GM23248 (cell line): ENCODE results near the gene TPR. TPM values are rescaled to one million over a fixed set of nuclear protein-coding genes. Genes with fewer than 3 reads are reported as not detected.

Source experiments
- DNase-seq: peaks from one replicate; pipeline ENCODE4 v3.0.0-alpha.2; 2015
- H2AFZ ChIP-seq: fragments of 200-600 bp; sonication (generic); 2 replicates; pipeline ENCODE4 v1.6.1; 2016; ENCODE audit warnings: antibody characterized with exemption
- H3F3A ChIP-seq: fragments of 200-600 bp; sonication (generic); 2 replicates; pipeline ENCODE4 v1.6.1; 2016; ENCODE audit warnings: mild to moderate bottlenecking, antibody characterized with exemption, mixed run types; ENCODE audit not compliant: insufficient read depth
- H3K27ac ChIP-seq: fragments of 200-600 bp; sonication (generic); 2 replicates; pipeline ENCODE4 v1.5.1; 2016; ENCODE audit warnings: mild to moderate bottlenecking
- H3K27me3 ChIP-seq: fragments of 200-600 bp; sonication (generic); replicated peaks from 2 replicates; pipeline ENCODE4 v1.6.1; 2016; ENCODE audit warnings: mild to moderate bottlenecking; ENCODE audit not compliant: insufficient read depth
- H3K36me3 ChIP-seq: fragments of 200-600 bp; sonication (generic); 2 replicates; pipeline ENCODE4 v1.6.1; 2016; ENCODE audit warnings: low read depth, mild to moderate bottlenecking
- H3K4me1 ChIP-seq: fragments of 200-600 bp; sonication (generic); 2 replicates; pipeline ENCODE4 v1.6.1; 2016; ENCODE audit warnings: mild to moderate bottlenecking; ENCODE audit not compliant: insufficient read depth
- H3K4me2 ChIP-seq: fragments of 200-600 bp; sonication (generic); one replicate; pipeline ENCODE4 v1.6.1; 2016; ENCODE audit warnings: mild to moderate bottlenecking; ENCODE audit not compliant: unreplicated experiment
- H3K4me3 ChIP-seq: fragments of 200-600 bp; sonication (generic); 2 replicates; pipeline ENCODE4 v1.5.1; 2016; ENCODE audit warnings: mild to moderate bottlenecking
- H3K79me2 ChIP-seq: fragments of 200-600 bp; sonication (generic); 2 replicates; pipeline ENCODE4 v1.6.1; 2016; ENCODE audit warnings: mild to moderate bottlenecking; ENCODE audit not compliant: insufficient read depth
- H3K9ac ChIP-seq: fragments of 200-600 bp; sonication (generic); 2 replicates; pipeline ENCODE4 v1.6.1; 2016; ENCODE audit warnings: mild to moderate bottlenecking
- H3K9me2 ChIP-seq: fragments of 200-600 bp; sonication (generic); 2 replicates; pipeline ENCODE4 v1.6.1; 2016; ENCODE audit warnings: mixed run types, mild to moderate bottlenecking, moderate library complexity; ENCODE audit not compliant: insufficient read depth
- H3K9me3 ChIP-seq: fragments of 200-600 bp; sonication (generic); one replicate; pipeline ENCODE4 v1.6.1; 2017; ENCODE audit warnings: low read depth
- H4K20me1 ChIP-seq: fragments of 200-600 bp; sonication (generic); 2 replicates; pipeline ENCODE4 v1.6.0; 2016; ENCODE audit not compliant: insufficient read depth
- EZH2 ChIP-seq: fragments of 200-600 bp; sonication (generic); IDR thresholded peaks from 2 replicates; pipeline ENCODE4 v1.6.1; 2018; ENCODE audit warnings: antibody characterized with exemption, mild to moderate bottlenecking; ENCODE audit not compliant: insufficient read depth, poor library complexity, severe bottlenecking
- EZH2phosphoT487 ChIP-seq: fragments of 200-600 bp; sonication (generic); IDR thresholded peaks from 2 replicates; pipeline ENCODE4 v1.6.1; 2018; ENCODE audit warnings: antibody characterized with exemption, moderate library complexity, mild to moderate bottlenecking, low read depth; ENCODE audit not compliant: insufficient read depth
- WGBS, 2 experiments: methylation state at CpG; one replicate each; pipeline ENCODE4 v1.1.6; 2015 to 2017; ENCODE audit warnings: low lambda C conversion rate in 2 of 2, low coverage in 1 of 2; ENCODE audit errors: missing lambda C conversion rate in 2 of 2; 5-methylcytosine and 5-hydroxymethylcytosine counted together
- in situ Hi-C: fragments of 300-500 bp; cut with MboI; formaldehyde crosslinking; loops from 2 replicates; pipeline ENCODE4 v1.15.0; 2020
- polyA plus RNA-seq: library from polyadenylated mRNA; unstranded; fragments of >200 nt; fragmentation: Nextera tagmentation; extraction: Ambion mirVana; gene quantifications from 2 replicates; pipeline ENCODE4 v1.2.1, GENCODE V29; 2016
- total RNA-seq: library from RNA; depleted of rRNA; stranded (reverse); fragments of >200 nt; shearing (Covaris generic); gene quantifications from 2 replicates; pipeline ENCODE4 v1.2.3, GENCODE V29; 2014

The TPR gene
- total and polyA plus RNA-seq, 2 experiments from 2014 or later = 46.2 to 98.2 TPM

DNA sequence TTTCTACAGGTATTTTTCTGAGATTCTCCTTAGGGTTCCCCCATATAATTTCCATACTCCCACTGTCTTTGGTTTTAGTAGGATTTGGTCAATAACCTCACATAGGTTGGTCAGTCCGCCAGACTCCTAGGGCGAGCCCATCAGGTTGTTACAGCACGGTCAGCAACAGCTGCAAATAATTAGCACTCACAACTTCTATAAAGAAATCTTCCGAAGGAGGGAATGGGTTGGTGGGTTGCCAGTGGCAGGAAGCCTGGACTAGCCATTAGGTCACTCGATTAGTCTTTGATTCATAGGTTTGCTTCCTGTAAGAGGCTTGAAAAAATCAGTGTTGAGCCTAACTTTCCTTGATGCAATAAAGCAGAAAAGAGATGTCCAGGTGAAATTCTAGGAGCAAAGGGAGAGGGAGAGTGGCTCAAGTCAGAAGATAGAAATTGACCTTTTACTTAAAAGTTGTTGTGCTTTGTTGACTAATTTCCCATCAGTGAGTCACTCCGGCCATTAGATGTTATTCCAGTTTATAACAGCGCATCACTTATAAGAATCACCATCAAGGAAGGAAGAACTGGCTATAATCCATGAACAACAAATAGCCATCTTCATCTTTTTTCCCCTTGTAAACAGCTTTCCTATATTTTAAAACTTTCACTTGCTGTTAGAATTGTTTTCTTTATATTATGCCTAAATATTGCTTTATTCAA is 88.3 kb downstream of the TPR start:
- Histone ChIP-seq H3K27ac (no peak overlapping the region), H3K4me1 (no peaks in the 10 kb centered on the region), H3K27me3 (no peaks in the 10 kb centered on the region), H3K9ac (no peak overlapping the region), H3K36me3 (no peaks in the 10 kb centered on the region), H3F3A (no peaks in the 10 kb centered on the region), H3K4me2 (no peak overlapping the region), H4K20me1 (no peaks in the 10 kb centered on the region), H2AFZ (no peak overlapping the region), H3K9me2 (no peaks in the 10 kb centered on the region), H3K4me3 (no peak overlapping the region), H3K79me2 (no peaks in the 10 kb centered on the region), H3K9me3 (no peaks in the 10 kb centered on the region)
- 69 to 70% methylated on average over 7 of the region's 7 CpGs for WGBS, 2 experiments
- TF ChIP-seq EZH2 (no peak), EZH2phosphoT487 (no peak)
- in situ Hi-C loops = no loop called here
- peak; percentile 37 for DNase-seq

DNA sequence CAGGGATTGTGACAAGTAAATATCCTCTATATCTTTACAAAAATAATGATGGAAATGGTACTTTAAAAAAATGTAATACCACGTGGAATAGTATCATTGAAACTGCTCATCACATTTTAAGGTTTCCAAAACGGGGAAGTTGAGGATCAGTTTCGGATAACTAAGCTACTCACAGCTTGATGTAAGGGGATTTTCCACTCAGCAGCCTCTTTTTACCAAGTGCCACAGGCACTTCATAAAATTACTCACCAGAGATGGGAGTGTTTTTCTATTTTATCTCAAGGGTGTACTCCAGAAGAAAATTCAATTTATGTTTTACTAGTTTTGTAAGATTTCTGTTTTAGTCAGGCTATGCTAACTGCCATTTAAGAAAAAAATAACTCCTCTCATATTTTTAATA is 91.7 kb downstream of the TPR start:
- 34 to 36% methylated on average over 3 of the region's 3 CpGs for WGBS, 2 experiments

DNA sequence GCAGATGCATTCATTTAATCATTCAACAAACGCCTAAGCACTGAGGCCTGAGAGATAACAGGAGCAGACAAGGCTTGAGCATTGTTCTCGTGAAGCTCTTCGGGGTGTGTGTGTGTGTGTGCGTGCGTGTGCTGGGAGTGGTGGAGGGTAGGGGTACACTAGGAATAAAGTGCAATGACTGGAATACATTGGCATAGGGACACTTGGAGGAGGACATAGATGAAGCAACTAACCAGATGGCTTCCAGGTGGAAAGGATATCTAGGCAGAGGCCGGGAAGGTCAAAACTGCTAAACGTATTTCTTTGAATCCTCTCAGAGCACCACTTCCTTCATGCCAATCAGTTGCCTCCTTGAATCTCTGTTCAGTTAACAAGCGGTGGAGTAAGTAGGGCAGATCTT is 92.6 kb downstream of the TPR start:
- no peak overlapping the region for H3K4me2 ChIP-seq
- no peak overlapping the region for H2AFZ ChIP-seq
- no peaks in the 10 kb centered on the region for H3K9me3 ChIP-seq
- no peak overlapping the region for H3K27ac ChIP-seq
- no peaks in the 10 kb centered on the region for H3F3A ChIP-seq
- TF ChIP-seq EZH2 (no peak), EZH2phosphoT487 (no peak)
- H3K9me2 ChIP-seq = no peaks in the 10 kb centered on the region
- no peak overlapping the region for H3K4me3 ChIP-seq
- no peaks in the 10 kb centered on the region for H3K27me3 ChIP-seq
- H3K36me3 ChIP-seq = no peaks in the 10 kb centered on the region
- no peak for DNase-seq
- no peak overlapping the region for H3K9ac ChIP-seq
- 80 to 83% methylated on average over 8 of the region's 8 CpGs for WGBS, 2 experiments
- no peaks in the 10 kb centered on the region for H3K79me2 ChIP-seq
- no peaks in the 10 kb centered on the region for H4K20me1 ChIP-seq
- no peaks in the 10 kb centered on the region for H3K4me1 ChIP-seq
- in situ Hi-C loops = no loop called here

More for the DNA sequence above, 91.7 kb downstream of the TPR start:
- H3K27ac ChIP-seq = no peak overlapping the region
- H3K36me3 ChIP-seq = no peaks in the 10 kb centered on the region
- H3K79me2 ChIP-seq = no peaks in the 10 kb centered on the region
- DNase-seq = no peak
- H3K4me1 ChIP-seq = no peaks in the 10 kb centered on the region
- no peaks in the 10 kb centered on the region for H3K27me3 ChIP-seq
- TF ChIP-seq EZH2phosphoT487 (no peak), EZH2 (no peak)
- H2AFZ ChIP-seq = no peak overlapping the region
- no peak overlapping the region for H3K4me3 ChIP-seq
- no peak overlapping the region for H3K4me2 ChIP-seq
- H4K20me1 ChIP-seq = no peaks in the 10 kb centered on the region
- H3F3A ChIP-seq = no peaks in the 10 kb centered on the region
- H3K9me3 ChIP-seq = no peaks in the 10 kb centered on the region
- no peaks in the 10 kb centered on the region for H3K9me2 ChIP-seq
- in situ Hi-C loops = no loop called here
- no peak overlapping the region for H3K9ac ChIP-seq

DNA sequence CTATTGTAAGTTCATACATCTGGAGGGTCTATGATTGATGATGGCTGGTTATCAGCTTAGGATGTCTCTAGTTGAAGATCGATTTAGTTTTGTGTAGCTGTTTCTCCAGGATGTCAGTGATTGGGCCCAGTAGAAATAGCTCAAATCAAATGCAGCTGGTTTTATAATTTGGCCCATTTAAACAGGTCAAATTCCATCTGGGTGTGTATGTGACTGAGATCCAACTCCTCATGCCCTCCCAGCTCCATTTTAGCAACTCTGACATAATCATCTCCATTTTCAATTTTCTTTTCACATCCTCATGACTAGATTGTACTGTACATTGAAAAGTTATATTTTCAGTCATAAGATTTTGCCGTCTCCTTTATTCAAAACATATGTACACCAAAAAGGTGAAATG is 99.2 kb downstream of the TPR start:
- no peak for TF ChIP-seq EZH2phosphoT487
- no peak for TF ChIP-seq EZH2
- H4K20me1 ChIP-seq = no peaks in the 10 kb centered on the region
- H3K4me1 ChIP-seq = no peaks in the 10 kb centered on the region
- no peak overlapping the region for H3K4me2 ChIP-seq
- H2AFZ ChIP-seq = peak overlapping the region; percentile 72
- no peak overlapping the region for H3K27ac ChIP-seq
- H3K4me3 ChIP-seq = no peak overlapping the region
- H3K9me2 ChIP-seq = no peaks in the 10 kb centered on the region
- 22 to 24% methylated on average over 2 of the region's 2 CpGs for WGBS, 2 experiments
- H3K9me3 ChIP-seq = no peaks in the 10 kb centered on the region
- H3K9ac ChIP-seq = no peak overlapping the region
- in situ Hi-C loops = no loop called here
- no peaks in the 10 kb centered on the region for H3K27me3 ChIP-seq
- H3F3A ChIP-seq = no peaks in the 10 kb centered on the region
- DNase-seq = peak; percentile 32
- H3K79me2 ChIP-seq = no peaks in the 10 kb centered on the region
- no peaks in the 10 kb centered on the region; the same call in 1 of the 2 replicates for H3K36me3 ChIP-seq
